SK-N-SH treated with all-trans-retinoic acid at 6 μM for 48 hours (cell line): ENCODE data around the gene LY6G5C.

Experiments used
- ARNTL ChIP-seq: fragments of 450-650 bp; formaldehyde crosslinking; IDR thresholded peaks from 2 replicates; pipeline ENCODE4 v1.5.0; 2020; ENCODE audit warnings: low read depth, mild to moderate bottlenecking, moderate library complexity, borderline replicate concordance
- BACH2 ChIP-seq: fragments of 250-450 bp; sonication (Bioruptor Pico); IDR thresholded peaks from 2 replicates; pipeline ENCODE4 v1.9.0; 2021; ENCODE audit warnings: mild to moderate bottlenecking, borderline replicate concordance
- CSDC2 ChIP-seq: fragments of 250-450 bp; sonication (Bioruptor Pico); IDR thresholded peaks from 2 replicates; pipeline ENCODE4 v1.5.0; 2020; ENCODE audit warnings: mild to moderate bottlenecking, moderate library complexity
- ISL1 ChIP-seq: fragments of 250-450 bp; sonication (Bioruptor Pico); IDR thresholded peaks from 2 replicates; pipeline ENCODE4 v2.1.2; 2022; ENCODE audit warnings: mild to moderate bottlenecking, moderate library complexity
- TOX ChIP-seq: fragments of 250-450 bp; sonication (Bioruptor Pico); IDR thresholded peaks from 2 replicates; pipeline ENCODE4 v1.8.0; 2021; ENCODE audit warnings: mild to moderate bottlenecking, moderate library complexity, borderline replicate concordance
- ZFP3 ChIP-seq: fragments of 250-450 bp; sonication (Bioruptor Pico); IDR thresholded peaks from 2 replicates; pipeline ENCODE4 v1.5.0; 2020; ENCODE audit warnings: mild to moderate bottlenecking, moderate library complexity
- ZFP30 ChIP-seq: fragments of 450-650 bp; formaldehyde crosslinking; IDR thresholded peaks from 2 replicates; pipeline ENCODE4 v1.5.0; 2022; ENCODE audit warnings: mild to moderate bottlenecking, moderate library complexity
- TF ChIP-seq, protein P1 (sequence below): fragments of 250-450 bp; sonication (Bioruptor Pico); IDR thresholded peaks from 2 replicates; pipeline ENCODE4 v1.8.0; 2020; ENCODE audit warnings: mild to moderate bottlenecking, moderate library complexity, borderline replicate concordance
- TF ChIP-seq, protein P2 (sequence below): fragments of 250-450 bp; sonication (Bioruptor Pico); IDR thresholded peaks from 2 replicates; pipeline ENCODE4 v1.5.0; 2020; ENCODE audit warnings: mild to moderate bottlenecking, moderate library complexity
- TF ChIP-seq, protein P3 (sequence below): fragments of 250-450 bp; sonication (Bioruptor Pico); IDR thresholded peaks from 2 replicates; pipeline ENCODE4 v1.5.1; 2021; ENCODE audit warnings: mild to moderate bottlenecking, moderate library complexity
- TF ChIP-seq, protein P4 (sequence below): fragments of 250-450 bp; sonication (Bioruptor Pico); IDR thresholded peaks from 2 replicates; pipeline ENCODE4 v1.5.1; 2020; ENCODE audit warnings: low read depth, mild to moderate bottlenecking, moderate library complexity
- TF ChIP-seq, protein P5 (sequence below): fragments of 250-450 bp; sonication (Bioruptor Pico); IDR thresholded peaks from 2 replicates; pipeline ENCODE4 v1.8.0; 2021; ENCODE audit warnings: low read depth, mild to moderate bottlenecking, moderate library complexity, borderline replicate concordance

DNA sequence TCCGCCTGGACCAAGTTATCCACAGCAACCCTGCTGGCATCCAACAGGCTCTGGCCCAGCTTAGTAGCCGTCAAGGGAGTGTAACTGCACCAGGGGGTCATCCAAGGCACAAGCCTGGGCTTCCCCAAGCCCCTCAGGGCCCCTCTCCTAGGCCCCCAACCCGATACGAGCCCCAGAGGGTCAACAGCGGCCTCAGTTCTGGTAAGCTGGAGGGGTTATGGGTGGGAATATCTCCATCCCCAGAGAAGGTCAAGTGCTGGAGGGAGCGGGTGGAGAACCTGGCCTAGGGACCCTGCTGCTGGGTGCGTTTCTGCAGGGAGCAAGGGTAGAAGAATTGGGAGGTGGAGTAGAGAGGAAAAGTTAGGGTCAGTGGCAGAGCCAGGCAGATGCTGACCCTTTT is 47.4 kb downstream of the LY6G5C start:
- no peak for TF ChIP-seq ZFP30 (CRISPR knock-in tag)
- no peak for TF ChIP-seq ZFP3
- TF ChIP-seq CSDC2, result no peak
- TF ChIP-seq, protein P1, sequence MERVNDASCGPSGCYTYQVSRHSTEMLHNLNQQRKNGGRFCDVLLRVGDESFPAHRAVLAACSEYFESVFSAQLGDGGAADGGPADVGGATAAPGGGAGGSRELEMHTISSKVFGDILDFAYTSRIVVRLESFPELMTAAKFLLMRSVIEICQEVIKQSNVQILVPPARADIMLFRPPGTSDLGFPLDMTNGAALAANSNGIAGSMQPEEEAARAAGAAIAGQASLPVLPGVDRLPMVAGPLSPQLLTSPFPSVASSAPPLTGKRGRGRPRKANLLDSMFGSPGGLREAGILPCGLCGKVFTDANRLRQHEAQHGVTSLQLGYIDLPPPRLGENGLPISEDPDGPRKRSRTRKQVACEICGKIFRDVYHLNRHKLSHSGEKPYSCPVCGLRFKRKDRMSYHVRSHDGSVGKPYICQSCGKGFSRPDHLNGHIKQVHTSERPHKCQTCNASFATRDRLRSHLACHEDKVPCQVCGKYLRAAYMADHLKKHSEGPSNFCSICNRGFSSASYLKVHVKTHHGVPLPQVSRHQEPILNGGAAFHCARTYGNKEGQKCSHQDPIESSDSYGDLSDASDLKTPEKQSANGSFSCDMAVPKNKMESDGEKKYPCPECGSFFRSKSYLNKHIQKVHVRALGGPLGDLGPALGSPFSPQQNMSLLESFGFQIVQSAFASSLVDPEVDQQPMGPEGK (CRISPR knock-in tag), result no peak
- TF ChIP-seq, protein P2, sequence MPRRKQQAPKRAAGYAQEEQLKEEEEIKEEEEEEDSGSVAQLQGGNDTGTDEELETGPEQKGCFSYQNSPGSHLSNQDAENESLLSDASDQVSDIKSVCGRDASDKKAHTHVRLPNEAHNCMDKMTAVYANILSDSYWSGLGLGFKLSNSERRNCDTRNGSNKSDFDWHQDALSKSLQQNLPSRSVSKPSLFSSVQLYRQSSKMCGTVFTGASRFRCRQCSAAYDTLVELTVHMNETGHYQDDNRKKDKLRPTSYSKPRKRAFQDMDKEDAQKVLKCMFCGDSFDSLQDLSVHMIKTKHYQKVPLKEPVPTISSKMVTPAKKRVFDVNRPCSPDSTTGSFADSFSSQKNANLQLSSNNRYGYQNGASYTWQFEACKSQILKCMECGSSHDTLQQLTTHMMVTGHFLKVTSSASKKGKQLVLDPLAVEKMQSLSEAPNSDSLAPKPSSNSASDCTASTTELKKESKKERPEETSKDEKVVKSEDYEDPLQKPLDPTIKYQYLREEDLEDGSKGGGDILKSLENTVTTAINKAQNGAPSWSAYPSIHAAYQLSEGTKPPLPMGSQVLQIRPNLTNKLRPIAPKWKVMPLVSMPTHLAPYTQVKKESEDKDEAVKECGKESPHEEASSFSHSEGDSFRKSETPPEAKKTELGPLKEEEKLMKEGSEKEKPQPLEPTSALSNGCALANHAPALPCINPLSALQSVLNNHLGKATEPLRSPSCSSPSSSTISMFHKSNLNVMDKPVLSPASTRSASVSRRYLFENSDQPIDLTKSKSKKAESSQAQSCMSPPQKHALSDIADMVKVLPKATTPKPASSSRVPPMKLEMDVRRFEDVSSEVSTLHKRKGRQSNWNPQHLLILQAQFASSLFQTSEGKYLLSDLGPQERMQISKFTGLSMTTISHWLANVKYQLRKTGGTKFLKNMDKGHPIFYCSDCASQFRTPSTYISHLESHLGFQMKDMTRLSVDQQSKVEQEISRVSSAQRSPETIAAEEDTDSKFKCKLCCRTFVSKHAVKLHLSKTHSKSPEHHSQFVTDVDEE (CRISPR knock-in tag), result no peak
- TF ChIP-seq, protein P3, sequence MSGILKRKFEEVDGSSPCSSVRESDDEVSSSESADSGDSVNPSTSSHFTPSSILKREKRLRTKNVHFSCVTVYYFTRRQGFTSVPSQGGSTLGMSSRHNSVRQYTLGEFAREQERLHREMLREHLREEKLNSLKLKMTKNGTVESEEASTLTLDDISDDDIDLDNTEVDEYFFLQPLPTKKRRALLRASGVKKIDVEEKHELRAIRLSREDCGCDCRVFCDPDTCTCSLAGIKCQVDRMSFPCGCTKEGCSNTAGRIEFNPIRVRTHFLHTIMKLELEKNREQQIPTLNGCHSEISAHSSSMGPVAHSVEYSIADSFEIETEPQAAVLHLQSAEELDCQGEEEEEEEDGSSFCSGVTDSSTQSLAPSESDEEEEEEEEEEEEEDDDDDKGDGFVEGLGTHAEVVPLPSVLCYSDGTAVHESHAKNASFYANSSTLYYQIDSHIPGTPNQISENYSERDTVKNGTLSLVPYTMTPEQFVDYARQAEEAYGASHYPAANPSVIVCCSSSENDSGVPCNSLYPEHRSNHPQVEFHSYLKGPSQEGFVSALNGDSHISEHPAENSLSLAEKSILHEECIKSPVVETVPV (CRISPR knock-in tag), result no peak
- TF ChIP-seq ARNTL (CRISPR knock-in tag), result no peak
- TF ChIP-seq BACH2 (CRISPR knock-in tag), result no peak
- TF ChIP-seq, protein P4, sequence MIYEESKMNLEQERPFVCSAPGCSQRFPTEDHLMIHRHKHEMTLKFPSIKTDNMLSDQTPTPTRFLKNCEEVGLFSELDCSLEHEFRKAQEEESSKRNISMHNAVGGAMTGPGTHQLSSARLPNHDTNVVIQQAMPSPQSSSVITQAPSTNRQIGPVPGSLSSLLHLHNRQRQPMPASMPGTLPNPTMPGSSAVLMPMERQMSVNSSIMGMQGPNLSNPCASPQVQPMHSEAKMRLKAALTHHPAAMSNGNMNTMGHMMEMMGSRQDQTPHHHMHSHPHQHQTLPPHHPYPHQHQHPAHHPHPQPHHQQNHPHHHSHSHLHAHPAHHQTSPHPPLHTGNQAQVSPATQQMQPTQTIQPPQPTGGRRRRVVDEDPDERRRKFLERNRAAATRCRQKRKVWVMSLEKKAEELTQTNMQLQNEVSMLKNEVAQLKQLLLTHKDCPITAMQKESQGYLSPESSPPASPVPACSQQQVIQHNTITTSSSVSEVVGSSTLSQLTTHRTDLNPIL, result no peak
- TF ChIP-seq ISL1 (CRISPR knock-in tag), result no peak
- no peak for TF ChIP-seq TOX (CRISPR knock-in tag)
- TF ChIP-seq, protein P5, sequence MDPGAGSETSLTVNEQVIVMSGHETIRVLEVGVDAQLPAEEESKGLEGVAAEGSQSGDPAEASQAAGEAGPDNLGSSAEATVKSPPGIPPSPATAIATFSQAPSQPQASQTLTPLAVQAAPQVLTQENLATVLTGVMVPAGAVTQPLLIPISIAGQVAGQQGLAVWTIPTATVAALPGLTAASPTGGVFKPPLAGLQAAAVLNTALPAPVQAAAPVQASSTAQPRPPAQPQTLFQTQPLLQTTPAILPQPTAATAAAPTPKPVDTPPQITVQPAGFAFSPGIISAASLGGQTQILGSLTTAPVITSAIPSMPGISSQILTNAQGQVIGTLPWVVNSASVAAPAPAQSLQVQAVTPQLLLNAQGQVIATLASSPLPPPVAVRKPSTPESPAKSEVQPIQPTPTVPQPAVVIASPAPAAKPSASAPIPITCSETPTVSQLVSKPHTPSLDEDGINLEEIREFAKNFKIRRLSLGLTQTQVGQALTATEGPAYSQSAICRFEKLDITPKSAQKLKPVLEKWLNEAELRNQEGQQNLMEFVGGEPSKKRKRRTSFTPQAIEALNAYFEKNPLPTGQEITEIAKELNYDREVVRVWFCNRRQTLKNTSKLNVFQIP, result no peak
